Epithelial cell of esophagus (primary cell): ENCODE results near the gene CENPX.

Experiments
- DNase-seq: peaks from one replicate; pipeline ENCODE4 v3.0.0; 2010; ENCODE audit warnings: low read depth
- H3K4me3 ChIP-seq: 2 replicates; pipeline ENCODE4 v1.5.1; 2011; ENCODE audit warnings: mild to moderate bottlenecking, low read length, control low read depth
- TF ChIP-seq, protein P1 (sequence below): IDR thresholded peaks from 2 replicates; pipeline ENCODE4 v1.5.1; 2011; ENCODE audit warnings: low read depth, mild to moderate bottlenecking, low read length, control low read depth, inconsistent platforms; ENCODE audit not compliant: insufficient read depth; ENCODE audit errors: missing control alignments

The CENPX gene

DNA sequence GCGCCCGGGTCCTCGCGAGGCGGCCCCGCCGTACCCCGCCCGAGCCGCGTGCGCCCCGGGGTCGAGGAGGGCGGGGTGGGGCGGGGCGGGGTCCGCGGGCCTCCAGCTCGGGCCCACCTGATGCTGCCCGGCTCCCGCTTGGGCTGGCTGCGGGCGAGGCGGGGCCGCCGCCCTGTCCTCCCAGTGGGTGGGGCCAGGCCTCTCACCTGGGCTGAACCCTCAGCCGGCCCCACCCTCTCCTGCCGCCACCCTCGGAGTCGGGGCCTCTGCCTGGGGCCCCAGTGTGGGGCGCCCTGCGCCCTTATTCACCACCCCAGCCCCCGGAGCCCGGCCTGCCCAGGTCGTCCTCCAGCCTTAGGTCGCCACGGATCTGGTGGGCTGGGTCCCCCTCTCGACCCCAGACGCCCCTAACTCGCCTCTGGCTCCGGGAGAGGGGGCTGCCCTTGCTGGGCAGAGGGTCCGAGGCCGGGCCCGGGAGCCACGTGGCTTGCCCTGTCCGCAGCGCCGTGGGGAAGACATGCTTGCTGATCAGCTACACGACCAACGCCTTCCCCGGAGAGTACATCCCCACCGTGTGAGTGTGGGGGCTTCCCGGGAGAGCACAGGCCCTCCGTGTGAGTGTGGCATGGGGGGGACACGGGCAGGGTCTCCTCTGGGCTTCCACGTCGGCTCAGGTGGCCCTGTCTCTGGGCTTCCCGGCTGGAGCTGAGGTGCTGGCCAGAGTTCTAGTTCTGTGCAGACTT lies 9.4 kb upstream of the CENPX start:
- H3K4me3 ChIP-seq: peak overlapping the region; percentile 50
- TF ChIP-seq, protein P1, sequence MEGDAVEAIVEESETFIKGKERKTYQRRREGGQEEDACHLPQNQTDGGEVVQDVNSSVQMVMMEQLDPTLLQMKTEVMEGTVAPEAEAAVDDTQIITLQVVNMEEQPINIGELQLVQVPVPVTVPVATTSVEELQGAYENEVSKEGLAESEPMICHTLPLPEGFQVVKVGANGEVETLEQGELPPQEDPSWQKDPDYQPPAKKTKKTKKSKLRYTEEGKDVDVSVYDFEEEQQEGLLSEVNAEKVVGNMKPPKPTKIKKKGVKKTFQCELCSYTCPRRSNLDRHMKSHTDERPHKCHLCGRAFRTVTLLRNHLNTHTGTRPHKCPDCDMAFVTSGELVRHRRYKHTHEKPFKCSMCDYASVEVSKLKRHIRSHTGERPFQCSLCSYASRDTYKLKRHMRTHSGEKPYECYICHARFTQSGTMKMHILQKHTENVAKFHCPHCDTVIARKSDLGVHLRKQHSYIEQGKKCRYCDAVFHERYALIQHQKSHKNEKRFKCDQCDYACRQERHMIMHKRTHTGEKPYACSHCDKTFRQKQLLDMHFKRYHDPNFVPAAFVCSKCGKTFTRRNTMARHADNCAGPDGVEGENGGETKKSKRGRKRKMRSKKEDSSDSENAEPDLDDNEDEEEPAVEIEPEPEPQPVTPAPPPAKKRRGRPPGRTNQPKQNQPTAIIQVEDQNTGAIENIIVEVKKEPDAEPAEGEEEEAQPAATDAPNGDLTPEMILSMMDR: no peak
- DNase-seq: peak; percentile 60

DNA sequence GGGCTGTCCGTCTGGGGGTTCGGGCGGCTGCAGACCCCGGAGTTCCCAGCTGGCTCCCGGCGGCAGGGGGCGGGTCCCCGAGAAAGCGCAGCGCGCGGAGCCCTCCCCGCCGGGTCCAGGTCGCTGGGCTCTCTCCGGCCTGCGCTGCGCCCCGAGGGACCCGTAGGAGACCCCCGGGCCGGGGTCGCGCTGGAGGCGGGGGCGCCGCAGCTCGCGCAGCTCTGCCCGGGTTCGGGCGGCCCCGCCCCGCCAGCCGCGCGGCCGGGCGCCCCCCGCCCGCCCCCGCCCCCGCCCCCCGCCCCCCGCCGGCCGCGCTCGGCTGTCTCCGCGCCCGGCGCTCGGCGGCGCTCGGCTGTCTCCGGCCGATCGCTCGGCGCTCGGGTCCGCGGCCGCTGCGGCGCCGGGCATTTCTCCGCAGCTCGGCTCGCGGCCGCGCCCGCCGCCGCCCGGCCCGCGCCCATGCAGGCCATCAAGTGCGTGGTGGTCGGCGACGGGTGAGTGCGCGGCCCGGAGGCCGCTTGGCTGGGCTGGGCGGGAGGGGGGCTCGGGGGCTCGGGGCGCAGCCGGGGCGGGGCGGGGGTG lies 8.7 kb upstream of the CENPX start, which contains the start of gene RAC3:
Gene RAC3, plus strand, starts transcription at position 376 of the 582 bp plus-strand sequence. Its CDS starts 84 bp downstream, at position 460.
- peak; percentile 38 for DNase-seq
- TF ChIP-seq, protein P1: no peak
- H3K4me3 ChIP-seq: peak within 1 kb of the TSS; percentile 50

DNA sequence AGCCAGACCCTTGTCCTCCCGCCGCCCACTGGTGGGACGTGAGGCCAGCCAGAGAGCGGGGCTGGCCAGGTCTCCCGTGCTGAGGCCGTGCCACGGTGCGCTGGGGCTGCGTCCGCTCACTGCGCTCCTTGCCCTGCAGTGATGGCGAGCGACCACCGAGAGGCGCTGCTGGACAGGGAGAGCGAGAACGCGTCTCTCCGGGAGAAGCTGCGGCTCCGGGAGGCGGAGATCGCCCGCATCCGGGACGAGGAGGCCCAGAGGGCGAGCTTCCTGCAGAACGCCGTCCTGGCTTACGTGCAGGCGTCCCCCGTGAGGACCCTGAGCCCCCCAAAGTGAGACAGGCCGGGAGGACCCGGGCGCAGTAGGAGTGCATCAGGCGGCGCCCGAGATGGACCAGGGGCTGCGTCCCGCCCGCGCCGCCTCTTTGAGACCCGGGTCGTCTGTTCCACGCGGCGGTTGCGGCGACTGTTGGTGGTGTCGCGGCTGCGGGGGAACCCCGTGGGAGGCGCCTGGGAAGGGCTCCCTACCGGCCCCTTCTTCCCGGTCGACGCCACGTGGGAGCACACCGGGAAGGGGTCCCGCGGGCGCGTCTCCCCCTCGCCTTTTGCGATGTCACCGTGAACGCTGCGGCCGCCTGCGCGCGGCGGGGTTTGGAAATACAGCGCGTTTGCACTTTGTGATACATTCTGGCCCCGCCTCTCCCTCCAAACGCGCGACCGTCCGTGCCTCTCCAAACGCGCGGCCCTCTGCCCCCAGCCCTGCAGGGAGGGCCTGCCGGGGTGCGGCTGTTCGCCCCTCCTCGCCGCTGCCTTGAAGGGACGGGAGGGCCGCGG lies 8.0 kb upstream of the CENPX start:
- peak overlapping the region; percentile 47 for H3K4me3 ChIP-seq
- TF ChIP-seq, protein P1: peak; percentile 75
- peak; percentile 91 for DNase-seq

DNA sequence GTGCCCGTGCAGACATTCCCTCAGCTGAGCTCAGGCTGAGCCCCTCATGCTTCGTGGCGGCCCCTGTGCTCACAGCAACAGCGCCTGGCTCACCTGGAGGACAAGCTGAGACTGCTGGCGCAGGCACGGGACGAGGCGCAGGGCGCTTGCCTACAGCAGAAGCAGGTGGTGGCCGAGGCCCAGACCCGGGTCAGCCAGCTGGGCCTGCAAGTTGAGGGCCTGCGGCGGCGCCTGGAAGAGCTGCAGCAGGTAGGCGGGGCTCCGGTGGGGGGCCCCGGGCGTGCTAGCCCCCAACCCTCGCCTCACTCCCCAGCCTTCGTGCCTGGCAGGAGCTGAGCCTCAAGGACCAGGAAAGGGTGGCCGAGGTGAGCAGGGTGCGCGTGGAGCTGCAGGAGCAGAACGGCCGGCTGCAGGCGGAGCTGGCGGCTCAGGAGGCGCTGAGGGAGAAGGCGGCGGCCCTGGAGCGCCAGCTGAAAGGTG lies 7.4 kb upstream of the CENPX start:
- TF ChIP-seq, protein P1: no peak
- H3K4me3 ChIP-seq: no peak overlapping the region
- no peak for DNase-seq

DNA sequence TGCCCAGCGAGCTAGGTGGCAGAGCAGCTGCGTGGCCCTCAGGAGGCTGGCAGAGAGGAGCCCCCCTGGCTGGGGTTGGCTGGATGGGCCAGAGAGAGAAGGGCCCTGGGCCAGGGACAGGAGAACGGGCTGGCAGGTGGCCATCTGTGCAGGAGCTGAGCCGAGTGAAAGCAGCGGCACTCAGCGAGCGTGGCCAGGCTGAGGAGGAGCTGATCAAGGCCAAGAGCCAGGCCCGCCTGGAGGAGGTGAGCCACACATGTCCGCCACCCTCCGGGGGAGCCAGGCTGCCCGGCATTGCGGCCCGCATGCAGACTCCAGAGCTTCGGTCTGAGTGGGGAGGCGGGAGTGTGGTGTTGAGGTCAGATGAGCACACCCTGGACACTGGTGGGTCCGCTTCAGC lies 6.7 kb upstream of the CENPX start:
- no peak for DNase-seq
- no peak overlapping the region for H3K4me3 ChIP-seq
- TF ChIP-seq, protein P1: no peak

DNA sequence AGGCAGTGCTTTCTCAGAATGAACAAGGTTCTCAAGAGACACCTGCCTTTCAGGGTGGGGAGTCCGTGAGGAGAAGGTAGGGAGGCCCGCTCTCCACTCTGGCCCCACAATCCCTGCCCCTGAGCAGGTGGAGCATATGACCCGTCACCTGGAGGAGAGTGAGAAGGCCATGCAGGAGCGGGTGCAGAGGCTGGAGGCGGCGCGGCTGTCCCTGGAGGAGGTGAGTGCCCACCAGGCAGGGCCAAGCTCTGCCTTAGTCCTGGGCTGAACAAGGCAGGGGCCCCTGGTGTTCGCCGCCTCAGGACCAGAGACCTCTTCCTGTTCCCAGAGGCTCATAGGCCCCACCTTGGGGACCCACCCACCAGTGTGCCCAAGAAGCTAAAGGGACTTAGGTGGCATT lies 6.3 kb upstream of the CENPX start:
- TF ChIP-seq, protein P1: no peak
- DNase-seq: no peak
- no peak overlapping the region for H3K4me3 ChIP-seq
